Endothelial cell (in vitro differentiated cells): ENCODE measurements around the gene SH2D4B. TPM values are rescaled to one million over a fixed set of nuclear protein-coding genes. Genes with fewer than 3 reads are reported as not detected.

Source experiments
- DNase-seq: peaks from one replicate; pipeline ENCODE4 v3.0.0; 2021; ENCODE audit warnings: low spot score
- H3K27ac Mint-ChIP-seq: one replicate; pipeline ENCODE4 v1.8.0; 2021; ENCODE audit warnings: mixed read lengths, inconsistent platforms; ENCODE audit not compliant: unreplicated experiment
- H3K27me3 Mint-ChIP-seq: one replicate; pipeline ENCODE4 v1.8.0; 2021; ENCODE audit warnings: mild to moderate bottlenecking, moderate library complexity, mixed read lengths, inconsistent platforms; ENCODE audit not compliant: unreplicated experiment
- H3K36me3 Mint-ChIP-seq: one replicate; pipeline ENCODE4 v1.8.0; 2021; ENCODE audit warnings: mild to moderate bottlenecking, low read depth, mixed read lengths, inconsistent platforms; ENCODE audit not compliant: unreplicated experiment
- H3K4me1 Mint-ChIP-seq: one replicate; pipeline ENCODE4 v1.8.0; 2021; ENCODE audit warnings: mild to moderate bottlenecking, mixed read lengths, inconsistent platforms; ENCODE audit not compliant: unreplicated experiment
- H3K4me3 Mint-ChIP-seq: one replicate; pipeline ENCODE4 v1.8.0; 2021; ENCODE audit warnings: mild to moderate bottlenecking, mixed read lengths, inconsistent platforms; ENCODE audit not compliant: unreplicated experiment
- H3K9me3 Mint-ChIP-seq: one replicate; pipeline ENCODE4 v1.8.0; 2021; ENCODE audit warnings: mixed read lengths, inconsistent platforms; ENCODE audit not compliant: unreplicated experiment
- total RNA-seq: library from RNA; stranded (reverse); fragmentation: NEBNext Ultra II Directional; extraction: Animal tissue kit (Norgen Biotek cat#: 25700); gene quantifications from one replicate; pipeline ENCODE4 v1.2.1, GENCODE V29; 2021; ENCODE audit not compliant: unreplicated experiment
- TF ChIP-seq, protein P1 (sequence below): fragments of 200-600 bp; sonication (generic); IDR thresholded peaks from one replicate; pipeline ENCODE4 v1.5.0; 2021; ENCODE audit warnings: antibody characterized with exemption; ENCODE audit not compliant: unreplicated experiment

Gene SH2D4B
- total RNA-seq, 1 donor from 2014 or later, result 0.23 TPM

DNA sequence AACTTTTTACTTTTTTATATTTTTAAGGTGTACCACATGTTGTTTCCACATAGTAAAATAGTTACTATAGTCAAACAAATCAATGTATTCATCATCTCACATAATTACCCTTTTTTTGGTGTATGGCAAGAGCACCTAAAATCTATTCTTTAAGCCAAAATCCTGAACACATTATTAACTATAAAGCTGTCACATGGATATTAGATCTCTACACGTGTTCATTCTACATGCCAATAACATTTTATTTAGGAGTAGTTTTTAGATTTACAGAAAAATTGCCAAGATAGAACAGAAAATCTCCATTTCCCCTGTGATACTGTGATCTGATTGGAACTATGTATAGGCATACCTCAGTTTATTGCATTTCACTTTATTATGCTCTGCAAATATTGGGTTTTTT lies 137.1 kb downstream of the SH2D4B start:
- no peak for DNase-seq
- TF ChIP-seq, protein P1, sequence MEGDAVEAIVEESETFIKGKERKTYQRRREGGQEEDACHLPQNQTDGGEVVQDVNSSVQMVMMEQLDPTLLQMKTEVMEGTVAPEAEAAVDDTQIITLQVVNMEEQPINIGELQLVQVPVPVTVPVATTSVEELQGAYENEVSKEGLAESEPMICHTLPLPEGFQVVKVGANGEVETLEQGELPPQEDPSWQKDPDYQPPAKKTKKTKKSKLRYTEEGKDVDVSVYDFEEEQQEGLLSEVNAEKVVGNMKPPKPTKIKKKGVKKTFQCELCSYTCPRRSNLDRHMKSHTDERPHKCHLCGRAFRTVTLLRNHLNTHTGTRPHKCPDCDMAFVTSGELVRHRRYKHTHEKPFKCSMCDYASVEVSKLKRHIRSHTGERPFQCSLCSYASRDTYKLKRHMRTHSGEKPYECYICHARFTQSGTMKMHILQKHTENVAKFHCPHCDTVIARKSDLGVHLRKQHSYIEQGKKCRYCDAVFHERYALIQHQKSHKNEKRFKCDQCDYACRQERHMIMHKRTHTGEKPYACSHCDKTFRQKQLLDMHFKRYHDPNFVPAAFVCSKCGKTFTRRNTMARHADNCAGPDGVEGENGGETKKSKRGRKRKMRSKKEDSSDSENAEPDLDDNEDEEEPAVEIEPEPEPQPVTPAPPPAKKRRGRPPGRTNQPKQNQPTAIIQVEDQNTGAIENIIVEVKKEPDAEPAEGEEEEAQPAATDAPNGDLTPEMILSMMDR, result no peak
- Mint-ChIP-seq H3K4me3 (no peak overlapping the region), H3K36me3 (no peaks in the 10 kb centered on the region), H3K4me1 (no peaks in the 10 kb centered on the region), H3K27ac (no peak overlapping the region), H3K9me3 (no peaks in the 10 kb centered on the region), H3K27me3 (peaks cover 2% of the 10 kb centered on the region)

DNA sequence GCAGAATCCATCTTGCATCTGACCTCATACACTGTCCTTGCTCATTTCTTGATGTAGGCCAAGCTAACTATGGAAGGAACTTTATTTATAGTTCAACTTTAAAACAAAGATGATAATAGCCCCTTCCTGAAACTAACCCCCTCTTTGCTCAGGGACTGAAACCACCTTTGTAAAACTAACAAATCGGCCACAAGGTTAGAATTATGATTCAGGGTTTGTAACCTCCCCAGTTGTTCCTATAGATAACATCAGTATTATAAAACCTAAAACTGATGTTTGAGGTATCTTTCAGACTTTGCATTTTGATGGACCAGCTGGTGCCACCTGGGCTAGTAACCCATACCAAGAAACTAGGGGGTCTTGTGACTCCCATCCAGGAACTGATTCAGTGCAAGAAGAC lies 143.4 kb downstream of the SH2D4B start:
- Mint-ChIP-seq H3K36me3 (no peaks in the 10 kb centered on the region), H3K4me3 (no peak overlapping the region), H3K27ac (no peak overlapping the region), H3K4me1 (no peaks in the 10 kb centered on the region), H3K9me3 (no peaks in the 10 kb centered on the region), H3K27me3 (peaks cover 1% of the 10 kb centered on the region)
- TF ChIP-seq, protein P1, result no peak
- no peak for DNase-seq

DNA sequence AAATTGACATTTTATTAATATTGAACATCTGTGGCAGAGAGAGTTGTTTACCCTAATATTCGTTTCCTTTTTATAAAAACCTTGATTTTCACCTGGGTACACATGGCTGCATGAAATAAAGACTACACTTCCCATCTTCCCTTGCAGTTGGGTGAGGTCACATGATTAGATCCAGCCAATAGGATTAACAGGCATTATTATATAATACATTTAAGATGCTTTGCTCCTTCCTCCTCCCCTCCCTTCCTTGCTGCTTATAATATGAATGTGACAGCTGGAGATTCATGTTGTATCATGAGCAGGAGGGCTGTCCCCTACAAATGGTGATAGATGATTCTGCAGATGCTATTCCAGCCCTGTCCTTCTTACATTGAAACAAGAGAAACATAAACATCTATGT lies 146.6 kb downstream of the SH2D4B start:
- TF ChIP-seq, protein P1, result no peak
- Mint-ChIP-seq H3K27me3 (peaks cover 1% of the 10 kb centered on the region), H3K36me3 (no peaks in the 10 kb centered on the region), H3K4me3 (no peak overlapping the region), H3K27ac (no peak overlapping the region), H3K9me3 (no peaks in the 10 kb centered on the region), H3K4me1 (no peaks in the 10 kb centered on the region)
- DNase-seq, result no peak

DNA sequence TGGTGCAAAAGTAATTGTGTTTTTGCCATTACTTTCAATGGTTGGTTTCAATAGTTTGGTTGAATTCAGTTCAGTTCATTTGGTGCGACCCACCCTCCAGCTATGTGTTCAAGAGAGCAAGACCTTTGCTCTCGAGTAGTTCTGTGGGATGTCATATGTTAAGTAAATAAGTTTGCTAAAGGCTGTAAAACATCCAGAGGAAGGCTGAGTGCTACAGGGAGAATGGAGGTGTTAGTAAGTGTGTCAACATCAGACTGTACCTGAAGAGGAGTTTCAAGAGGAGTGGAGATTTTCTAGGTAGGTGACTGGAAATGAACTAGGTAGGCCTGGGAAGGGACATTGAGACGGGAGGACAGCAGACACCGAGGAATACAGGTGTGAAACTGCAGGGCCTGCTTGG lies 147.7 kb downstream of the SH2D4B start:
- H3K36me3 Mint-ChIP-seq, result no peaks in the 10 kb centered on the region
- no peak overlapping the region for H3K4me3 Mint-ChIP-seq
- H3K27me3 Mint-ChIP-seq, result peaks cover 1% of the 10 kb centered on the region

DNA sequence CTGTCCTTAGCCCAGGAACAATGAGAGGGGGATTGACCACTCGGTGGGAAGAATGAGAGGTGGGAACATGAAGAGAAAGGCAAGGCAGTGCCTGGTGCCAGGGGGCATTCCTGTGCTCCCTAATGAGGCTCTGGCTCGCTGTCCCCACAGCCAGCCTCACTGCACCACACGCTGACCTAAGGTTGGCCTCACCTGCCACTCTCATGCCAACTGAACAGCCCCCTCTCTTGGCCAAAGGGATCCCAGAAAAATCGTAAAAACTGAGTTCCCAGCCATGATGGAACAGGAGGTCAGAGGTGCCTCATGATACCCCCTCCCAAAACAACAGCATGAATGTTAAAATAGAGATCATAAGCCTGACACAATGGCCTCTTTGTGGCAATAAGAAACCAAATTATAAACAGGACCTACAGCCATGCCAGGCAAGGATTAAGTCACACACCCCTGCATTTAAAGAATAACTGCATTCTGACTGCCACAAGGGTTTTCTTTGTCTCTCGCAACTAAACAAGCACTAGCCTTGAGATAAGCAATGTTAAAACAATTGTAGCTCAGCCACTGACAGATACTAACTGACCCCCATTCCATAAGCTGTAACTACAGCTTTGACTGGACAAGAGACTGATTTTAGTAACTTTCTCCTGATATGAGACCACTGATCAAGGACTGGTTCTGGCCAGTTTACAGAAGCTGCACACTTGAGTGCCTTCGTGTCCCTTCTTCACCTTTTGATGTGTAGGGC lies 149.2 kb downstream of the SH2D4B start:
- Mint-ChIP-seq H3K36me3 (no peaks in the 10 kb centered on the region), H3K4me3 (no peak overlapping the region), H3K27me3 (peaks cover 1% of the 10 kb centered on the region), H3K9me3 (no peaks in the 10 kb centered on the region), H3K4me1 (no peaks in the 10 kb centered on the region), H3K27ac (no peak overlapping the region)
- TF ChIP-seq, protein P1, result no peak
- DNase-seq, result no peak

More for the DNA sequence above, 147.7 kb downstream of the SH2D4B start:
- no peak overlapping the region for H3K27ac Mint-ChIP-seq
- H3K9me3 Mint-ChIP-seq, result no peaks in the 10 kb centered on the region
- no peaks in the 10 kb centered on the region for H3K4me1 Mint-ChIP-seq
- no peak for DNase-seq
- TF ChIP-seq, protein P1, result no peak
